ENCODE measurements around the gene PDE6B. TPM values are rescaled to one million over a fixed set of nuclear protein-coding genes. Genes with fewer than 3 reads are reported as not detected.
A peak's percentile ranks its signal among the peaks of the same experiment; 100 is the strongest.

Gene PDE6B
- total and polyA plus RNA-seq, 2 of the 13 experiments (the other 11 are each of a cell fraction or from before 2014, with no cell fraction given): 0.38 to 0.40 TPM

DNA sequence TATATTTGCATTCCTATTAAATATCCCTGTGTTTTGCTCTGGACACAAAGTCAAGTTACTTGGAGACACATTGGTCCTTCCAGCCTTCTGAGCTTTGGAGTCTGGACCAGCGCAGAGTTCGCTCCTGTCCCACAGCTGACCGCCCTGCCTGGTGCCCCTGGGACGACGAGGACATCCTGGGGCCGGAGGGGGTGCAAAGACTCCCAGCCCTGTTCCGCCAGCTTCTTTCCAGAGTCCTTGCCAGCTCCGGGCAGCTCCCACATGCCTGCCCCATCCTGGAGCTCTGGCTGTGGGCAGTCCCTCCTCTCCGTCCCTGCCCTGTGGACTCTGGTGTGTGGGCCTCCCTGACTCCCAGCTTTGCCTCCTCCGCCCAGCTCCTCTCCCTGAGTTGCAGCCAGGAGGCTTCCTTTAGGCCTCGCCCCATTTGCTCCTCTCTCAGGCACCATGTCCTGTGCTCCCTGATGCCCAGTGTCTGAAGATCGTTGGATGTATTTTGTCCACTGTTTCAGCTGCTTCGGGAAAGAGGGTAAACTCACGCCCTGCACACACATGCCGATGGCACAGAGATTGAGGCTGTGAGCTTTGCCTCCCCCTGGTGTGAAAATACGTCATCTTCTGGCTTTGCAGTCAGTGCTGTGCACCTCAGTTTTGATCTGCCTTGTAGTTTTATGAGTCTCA is 75.4 kb downstream of the PDE6B start (continued):
- no peak for TF ChIP-seq U2AF2 (IDR thresholded peaks at IDR 0.05; ENCODE audit: low read depth, low read length)
- no peak for TF ChIP-seq ZNF619 (CRISPR knock-in tag; IDR thresholded peaks at IDR 0.05)
- 0 out of 2 replicates have a peak, but pooled peaks have one; percentile 11 for TF ChIP-seq SOX5 (CRISPR knock-in tag; IDR thresholded peaks at IDR 0.05; ENCODE audit: borderline replicate concordance)
- TF ChIP-seq, protein P1, sequence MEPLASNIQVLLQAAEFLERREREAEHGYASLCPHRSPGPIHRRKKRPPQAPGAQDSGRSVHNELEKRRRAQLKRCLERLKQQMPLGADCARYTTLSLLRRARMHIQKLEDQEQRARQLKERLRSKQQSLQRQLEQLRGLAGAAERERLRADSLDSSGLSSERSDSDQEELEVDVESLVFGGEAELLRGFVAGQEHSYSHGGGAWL (CRISPR knock-in tag; IDR thresholded peaks at IDR 0.05): no peak
- TF ChIP-seq, protein P2, sequence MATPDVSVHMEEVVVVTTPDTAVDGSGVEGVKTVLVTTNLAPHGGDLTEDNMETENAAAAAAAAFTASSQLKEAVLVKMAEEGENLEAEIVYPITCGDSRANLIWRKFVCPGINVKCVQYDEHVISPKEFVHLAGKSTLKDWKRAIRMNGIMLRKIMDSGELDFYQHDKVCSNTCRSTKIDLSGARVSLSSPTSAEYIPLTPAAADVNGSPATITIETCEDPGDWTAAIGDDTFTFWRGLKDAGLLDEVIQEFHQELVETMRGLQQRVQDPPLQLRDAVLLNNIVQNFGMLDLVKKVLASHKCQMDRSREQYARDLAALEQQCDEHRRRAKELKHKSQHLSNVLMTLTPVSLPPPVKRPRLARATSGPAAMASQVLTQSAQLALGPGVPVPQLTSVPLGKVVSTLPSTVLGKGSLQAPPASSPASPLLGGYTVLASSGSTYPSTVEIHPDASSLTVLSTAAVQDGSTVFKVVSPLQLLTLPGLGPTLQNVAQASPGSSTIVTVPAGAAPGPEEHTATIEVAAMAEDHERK (CRISPR knock-in tag; IDR thresholded peaks at IDR 0.05; ENCODE audit: low read depth): no peak
- no peak for TF ChIP-seq NR2C2 (CRISPR knock-in tag; IDR thresholded peaks at IDR 0.05; ENCODE audit: borderline replicate concordance)
- no peak for TF ChIP-seq ZNF569 (CRISPR knock-in tag; IDR thresholded peaks at IDR 0.05; ENCODE audit: borderline replicate concordance)
- no peak for TF ChIP-seq ZNF484 (CRISPR knock-in tag; IDR thresholded peaks at IDR 0.05; ENCODE audit: borderline replicate concordance, low read depth)
- TF ChIP-seq RORA (CRISPR knock-in tag; IDR thresholded peaks at IDR 0.05): no peak
- no peak for TF ChIP-seq ZNF598 (CRISPR knock-in tag; IDR thresholded peaks at IDR 0.05; ENCODE audit: borderline replicate concordance)
- no peak for TF ChIP-seq ZNF446 (CRISPR knock-in tag; IDR thresholded peaks at IDR 0.05)
- TF ChIP-seq, protein P3, sequence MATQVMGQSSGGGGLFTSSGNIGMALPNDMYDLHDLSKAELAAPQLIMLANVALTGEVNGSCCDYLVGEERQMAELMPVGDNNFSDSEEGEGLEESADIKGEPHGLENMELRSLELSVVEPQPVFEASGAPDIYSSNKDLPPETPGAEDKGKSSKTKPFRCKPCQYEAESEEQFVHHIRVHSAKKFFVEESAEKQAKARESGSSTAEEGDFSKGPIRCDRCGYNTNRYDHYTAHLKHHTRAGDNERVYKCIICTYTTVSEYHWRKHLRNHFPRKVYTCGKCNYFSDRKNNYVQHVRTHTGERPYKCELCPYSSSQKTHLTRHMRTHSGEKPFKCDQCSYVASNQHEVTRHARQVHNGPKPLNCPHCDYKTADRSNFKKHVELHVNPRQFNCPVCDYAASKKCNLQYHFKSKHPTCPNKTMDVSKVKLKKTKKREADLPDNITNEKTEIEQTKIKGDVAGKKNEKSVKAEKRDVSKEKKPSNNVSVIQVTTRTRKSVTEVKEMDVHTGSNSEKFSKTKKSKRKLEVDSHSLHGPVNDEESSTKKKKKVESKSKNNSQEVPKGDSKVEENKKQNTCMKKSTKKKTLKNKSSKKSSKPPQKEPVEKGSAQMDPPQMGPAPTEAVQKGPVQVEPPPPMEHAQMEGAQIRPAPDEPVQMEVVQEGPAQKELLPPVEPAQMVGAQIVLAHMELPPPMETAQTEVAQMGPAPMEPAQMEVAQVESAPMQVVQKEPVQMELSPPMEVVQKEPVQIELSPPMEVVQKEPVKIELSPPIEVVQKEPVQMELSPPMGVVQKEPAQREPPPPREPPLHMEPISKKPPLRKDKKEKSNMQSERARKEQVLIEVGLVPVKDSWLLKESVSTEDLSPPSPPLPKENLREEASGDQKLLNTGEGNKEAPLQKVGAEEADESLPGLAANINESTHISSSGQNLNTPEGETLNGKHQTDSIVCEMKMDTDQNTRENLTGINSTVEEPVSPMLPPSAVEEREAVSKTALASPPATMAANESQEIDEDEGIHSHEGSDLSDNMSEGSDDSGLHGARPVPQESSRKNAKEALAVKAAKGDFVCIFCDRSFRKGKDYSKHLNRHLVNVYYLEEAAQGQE (IDR thresholded peaks at IDR 0.05; ENCODE audit: borderline replicate concordance in 1 of 2, low read depth in 1 of 2, low read length in 2 of 2): no peak
- no peak for TF ChIP-seq ZSCAN31 (CRISPR knock-in tag; IDR thresholded peaks at IDR 0.05; ENCODE audit: low read depth)
- TF ChIP-seq, protein P4, sequence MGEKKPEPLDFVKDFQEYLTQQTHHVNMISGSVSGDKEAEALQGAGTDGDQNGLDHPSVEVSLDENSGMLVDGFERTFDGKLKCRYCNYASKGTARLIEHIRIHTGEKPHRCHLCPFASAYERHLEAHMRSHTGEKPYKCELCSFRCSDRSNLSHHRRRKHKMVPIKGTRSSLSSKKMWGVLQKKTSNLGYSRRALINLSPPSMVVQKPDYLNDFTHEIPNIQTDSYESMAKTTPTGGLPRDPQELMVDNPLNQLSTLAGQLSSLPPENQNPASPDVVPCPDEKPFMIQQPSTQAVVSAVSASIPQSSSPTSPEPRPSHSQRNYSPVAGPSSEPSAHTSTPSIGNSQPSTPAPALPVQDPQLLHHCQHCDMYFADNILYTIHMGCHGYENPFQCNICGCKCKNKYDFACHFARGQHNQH (CRISPR knock-in tag; IDR thresholded peaks at IDR 0.05): no peak
- no peak for TF ChIP-seq CREM (IDR thresholded peaks at IDR 0.05)
- no peak for TF ChIP-seq CREM (CRISPR knock-in tag; IDR thresholded peaks at IDR 0.05)
- no peak for TF ChIP-seq ZNF746 (CRISPR knock-in tag; IDR thresholded peaks at IDR 0.05)
- TF ChIP-seq SNAI1 (CRISPR knock-in tag; IDR thresholded peaks at IDR 0.05; ENCODE audit: borderline replicate concordance): no peak
- no peak for TF ChIP-seq XRCC5 (optimal IDR thresholded peaks at IDR 0.05; ENCODE audit: low read length)
- TF ChIP-seq CHD2 (IDR thresholded peaks at IDR 0.05; ENCODE audit: low read depth, low read length): no peak
- TF ChIP-seq ZNF552 (CRISPR knock-in tag; IDR thresholded peaks at IDR 0.05; ENCODE audit: borderline replicate concordance): no peak
- TF ChIP-seq RARA (CRISPR knock-in tag; IDR thresholded peaks at IDR 0.05): no peak
- no peak for TF ChIP-seq THAP11 (CRISPR knock-in tag; IDR thresholded peaks at IDR 0.05)
